ENCODE results near the gene FSTL5.

DNA sequence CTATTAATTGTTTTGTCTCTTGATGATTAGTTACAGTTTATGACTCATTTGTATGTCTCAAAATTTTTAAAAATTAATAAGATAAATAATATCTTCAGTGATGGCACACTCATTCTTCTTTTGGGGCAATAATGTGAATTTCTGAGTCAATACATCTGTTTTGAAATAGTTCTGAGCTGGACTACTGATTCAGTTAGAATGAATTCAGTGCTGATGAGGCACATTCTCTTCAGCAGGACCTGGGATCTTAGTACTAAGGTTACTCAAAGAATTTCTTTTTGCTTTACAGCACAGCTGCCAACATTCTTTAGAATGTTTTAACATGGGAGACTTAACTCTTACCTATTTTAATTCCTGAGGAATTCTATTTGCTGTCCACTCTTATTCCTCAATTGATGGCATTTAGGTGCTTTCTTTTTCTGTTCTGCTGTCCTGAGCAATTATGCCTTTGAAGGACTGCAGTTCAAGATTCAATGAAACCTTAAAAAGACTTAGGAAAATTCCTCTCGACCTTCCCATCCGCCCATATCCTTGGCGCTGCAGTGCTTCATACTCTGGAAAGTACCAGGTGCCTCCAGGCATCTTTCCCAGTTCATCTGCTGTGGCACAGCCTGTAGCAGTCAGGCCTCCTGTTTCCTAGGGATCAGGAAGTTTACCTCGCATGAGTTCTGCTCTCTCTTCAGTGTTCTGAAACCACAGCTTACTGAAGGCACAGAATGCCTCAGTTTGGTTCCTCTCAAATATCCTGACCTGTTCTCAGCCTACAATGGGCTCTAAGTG lies 213.7 kb downstream of the FSTL5 start:
- TF ChIP-seq, protein P1, sequence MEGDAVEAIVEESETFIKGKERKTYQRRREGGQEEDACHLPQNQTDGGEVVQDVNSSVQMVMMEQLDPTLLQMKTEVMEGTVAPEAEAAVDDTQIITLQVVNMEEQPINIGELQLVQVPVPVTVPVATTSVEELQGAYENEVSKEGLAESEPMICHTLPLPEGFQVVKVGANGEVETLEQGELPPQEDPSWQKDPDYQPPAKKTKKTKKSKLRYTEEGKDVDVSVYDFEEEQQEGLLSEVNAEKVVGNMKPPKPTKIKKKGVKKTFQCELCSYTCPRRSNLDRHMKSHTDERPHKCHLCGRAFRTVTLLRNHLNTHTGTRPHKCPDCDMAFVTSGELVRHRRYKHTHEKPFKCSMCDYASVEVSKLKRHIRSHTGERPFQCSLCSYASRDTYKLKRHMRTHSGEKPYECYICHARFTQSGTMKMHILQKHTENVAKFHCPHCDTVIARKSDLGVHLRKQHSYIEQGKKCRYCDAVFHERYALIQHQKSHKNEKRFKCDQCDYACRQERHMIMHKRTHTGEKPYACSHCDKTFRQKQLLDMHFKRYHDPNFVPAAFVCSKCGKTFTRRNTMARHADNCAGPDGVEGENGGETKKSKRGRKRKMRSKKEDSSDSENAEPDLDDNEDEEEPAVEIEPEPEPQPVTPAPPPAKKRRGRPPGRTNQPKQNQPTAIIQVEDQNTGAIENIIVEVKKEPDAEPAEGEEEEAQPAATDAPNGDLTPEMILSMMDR (IDR thresholded peaks at IDR 0.05; ENCODE audit: low read depth, low read length, poor library complexity, severe bottlenecking): no peak
- no peak for TF ChIP-seq EZH2phosphoT487 (IDR thresholded peaks at IDR 0.05; ENCODE audit: borderline replicate concordance, low read length)

Measured in DOHH2 (cell line).